Ectodermal cell (in vitro differentiated cells): Measurements from ENCODE around the gene AP2A1.

Experiments
- H3K27ac ChIP-seq: 2 replicates; pipeline ENCODE4 v1.7.0; 2013; ENCODE audit warnings: mild to moderate bottlenecking, low read depth, low read length; ENCODE audit not compliant: insufficient read depth, poor library complexity, severe bottlenecking
- H3K27me3 ChIP-seq: 2 replicates; pipeline ENCODE4 v1.7.0; 2013; ENCODE audit warnings: mild to moderate bottlenecking, low read length; ENCODE audit not compliant: insufficient read depth, control insufficient read depth, poor library complexity, severe bottlenecking
- H3K36me3 ChIP-seq: one replicate; pipeline ENCODE4 v1.7.0; 2013; ENCODE audit warnings: low read length; ENCODE audit not compliant: control insufficient read depth, insufficient read depth
- H3K4me1 ChIP-seq: one replicate; pipeline ENCODE4 v1.7.0; 2013; ENCODE audit warnings: low read length; ENCODE audit not compliant: control insufficient read depth, insufficient read depth
- H3K4me3 ChIP-seq: 2 replicates; pipeline ENCODE4 v1.7.0; 2013; ENCODE audit warnings: low read depth, low read length, control low read depth; ENCODE audit not compliant: insufficient read depth
- H3K9me3 ChIP-seq: 2 replicates; pipeline ENCODE4 v1.7.0; 2013; ENCODE audit warnings: mild to moderate bottlenecking, low read length, moderate library complexity; ENCODE audit not compliant: control insufficient read depth
- WGBS, 2 experiments: methylation state at CpG; one replicate each; pipeline ENCODE4 v1.1.7; 2013; ENCODE audit warnings: missing lambda C conversion rate in 2 of 2; 5-methylcytosine and 5-hydroxymethylcytosine counted together

Gene AP2A1

GRCh38 chr19:49775742-49776370 lies 9.1 kb downstream of the AP2A1 start:
- Histone ChIP-seq H3K27me3 (no peaks in the 10 kb centered on the region), H3K9me3 (no peaks in the 10 kb centered on the region), H3K4me3 (no peak overlapping the region), H3K27ac (no peak overlapping the region), H3K4me1 (no peaks in the 10 kb centered on the region), H3K36me3 (no peaks in the 10 kb centered on the region)
- WGBS, 2 experiments = 94 to 95% methylated on average over 20 of the region's 20 CpGs

- H3K27me3 ChIP-seq = no peaks in the 10 kb centered on the region
- no peak overlapping the region for H3K4me3 ChIP-seq
- no peak overlapping the region for H3K27ac ChIP-seq
- no peaks in the 10 kb centered on the region for H3K9me3 ChIP-seq
- no peaks in the 10 kb centered on the region for H3K4me1 ChIP-seq
- H3K36me3 ChIP-seq = no peaks in the 10 kb centered on the region
- 94 to 96% methylated on average over 6 of the region's 6 CpGs for WGBS, 2 experiments
Measured at GRCh38 chr19:49776371-49776764, 9.6 kb downstream of the AP2A1 start.

GRCh38 chr19:49779731-49780555 lies 13.1 kb downstream of the AP2A1 start:
- H3K27me3 ChIP-seq = no peaks in the 10 kb centered on the region
- H3K4me3 ChIP-seq = no peak overlapping the region
- no peak overlapping the region for H3K27ac ChIP-seq
- H3K36me3 ChIP-seq = peaks cover 3% of the 10 kb centered on the region
- WGBS, 2 experiments = 93 to 95% methylated on average over 11 of the region's 11 CpGs
- no peaks in the 10 kb centered on the region for H3K9me3 ChIP-seq
- H3K4me1 ChIP-seq = no peaks in the 10 kb centered on the region

GRCh38 chr19:49780861-49781260 lies 14.1 kb downstream of the AP2A1 start:
- H3K4me3 ChIP-seq = no peak overlapping the region
- H3K36me3 ChIP-seq = peaks cover 3% of the 10 kb centered on the region
- no peaks in the 10 kb centered on the region for H3K9me3 ChIP-seq
- H3K4me1 ChIP-seq = no peaks in the 10 kb centered on the region
- no peak overlapping the region for H3K27ac ChIP-seq
- 84 to 85% methylated on average over 8 of the region's 8 CpGs for WGBS, 2 experiments
- H3K27me3 ChIP-seq = no peaks in the 10 kb centered on the region

- no peaks in the 10 kb centered on the region for H3K9me3 ChIP-seq
- H3K4me3 ChIP-seq = no peak overlapping the region
- H3K27ac ChIP-seq = no peak overlapping the region
- H3K4me1 ChIP-seq = no peaks in the 10 kb centered on the region
- 89 to 94% methylated on average over 6 to 7 of the region's 7 CpGs for WGBS, 2 experiments
- no peaks in the 10 kb centered on the region for H3K27me3 ChIP-seq
- peaks cover 3% of the 10 kb centered on the region for H3K36me3 ChIP-seq
Measured at GRCh38 chr19:49781394-49781793, 14.6 kb downstream of the AP2A1 start.

- WGBS, 2 experiments = 96 to 97% methylated on average over 18 of the region's 18 CpGs
- Histone ChIP-seq H3K9me3 (no peaks in the 10 kb centered on the region), H3K36me3 (peaks cover 3% of the 10 kb centered on the region), H3K27me3 (no peaks in the 10 kb centered on the region), H3K4me3 (no peak overlapping the region), H3K4me1 (no peaks in the 10 kb centered on the region), H3K27ac (no peak overlapping the region)
Measured at GRCh38 chr19:49782515-49782914, 15.7 kb downstream of the AP2A1 start.

- H3K9me3 ChIP-seq = no peaks in the 10 kb centered on the region
- H3K36me3 ChIP-seq = peaks cover 9% of the 10 kb centered on the region
- H3K4me3 ChIP-seq = no peak overlapping the region
- no peaks in the 10 kb centered on the region for H3K4me1 ChIP-seq
- 89 to 93% methylated on average over 9 of the region's 9 CpGs for WGBS, 2 experiments
- no peak overlapping the region for H3K27ac ChIP-seq
- H3K27me3 ChIP-seq = no peaks in the 10 kb centered on the region
Measured at GRCh38 chr19:49786376-49786820, 19.6 kb downstream of the AP2A1 start.

GRCh38 chr19:49787746-49788145 lies 20.9 kb downstream of the AP2A1 start:
- Histone ChIP-seq H3K27ac (no peak overlapping the region), H3K9me3 (no peaks in the 10 kb centered on the region), H3K4me1 (no peaks in the 10 kb centered on the region), H3K27me3 (no peaks in the 10 kb centered on the region), H3K36me3 (peaks cover 11% of the 10 kb centered on the region), H3K4me3 (no peak overlapping the region)
- WGBS, 2 experiments = 93 to 94% methylated on average over 5 of the region's 5 CpGs

GRCh38 chr19:49788857-49789256 lies 22.1 kb downstream of the AP2A1 start:
- Histone ChIP-seq H3K27me3 (no peaks in the 10 kb centered on the region), H3K9me3 (no peaks in the 10 kb centered on the region), H3K4me3 (no peak overlapping the region), H3K27ac (no peak overlapping the region), H3K36me3 (peaks cover 19% of the 10 kb centered on the region), H3K4me1 (no peaks in the 10 kb centered on the region)
- 91 to 93% methylated on average over 10 of the region's 10 CpGs for WGBS, 2 experiments

- H3K27ac ChIP-seq = no peak overlapping the region
- H3K9me3 ChIP-seq = no peaks in the 10 kb centered on the region
- H3K36me3 ChIP-seq = peaks cover 29% of the 10 kb centered on the region
- H3K4me1 ChIP-seq = no peaks in the 10 kb centered on the region
- H3K4me3 ChIP-seq = no peak overlapping the region
- 91 to 93% methylated on average over 9 of the region's 9 CpGs for WGBS, 2 experiments
- no peaks in the 10 kb centered on the region for H3K27me3 ChIP-seq
Measured at GRCh38 chr19:49790866-49791265, 24.1 kb downstream of the AP2A1 start.
